Esophagus muscularis mucosa (tissue), 4 donors: ENCODE data around the gene IGF2R.

Experiments used
- CTCF ChIP-seq, 3 experiments: fragments of 200-600 bp in 2 of 3; fragments of 450-650 bp in 1 of 3; sonication (generic) in 2 of 3; IDR thresholded peaks; one replicate each; pipeline ENCODE4 v1.5.1; 2017 to 2019; ENCODE audit warnings: antibody characterized with exemption in 3 of 3, mild to moderate bottlenecking in 2 of 3, moderate library complexity in 1 of 3
- EP300 ChIP-seq: sonication (generic); formaldehyde crosslinking; IDR thresholded peaks from one replicate; pipeline ENCODE4 v1.6.1; 2017; ENCODE audit warnings: antibody characterized with exemption
- POLR2A ChIP-seq: fragments of 450-650 bp; IDR thresholded peaks from one replicate; pipeline ENCODE4 v1.6.1; 2017; ENCODE audit warnings: antibody characterized with exemption, moderate library complexity, mild to moderate bottlenecking, low read depth
- POLR2AphosphoS5 ChIP-seq, 2 donors: sonication (generic); formaldehyde crosslinking; IDR thresholded peaks; one replicate each; pipeline ENCODE4 v1.6.1; 2017; ENCODE audit warnings: antibody characterized with exemption in 2 of 2

- TF ChIP-seq CTCF (IDR thresholded peaks at IDR 0.05) (no peak), POLR2A (no peak), POLR2AphosphoS5 (IDR thresholded peaks at IDR 0.05) (no peak), EP300 (no peak)
Measured at GRCh38 chr6:160132297-160132637, 163.4 kb downstream of the IGF2R start.
